PC-9 (cell line): ENCODE data around the gene OSBPL8. TPM values are rescaled to one million over a fixed set of nuclear protein-coding genes. Genes with fewer than 3 reads are reported as not detected.

Experiments used
- BruUV-seq: library from RNA; stranded (reverse); fragments of 400-500 nt; replicated peaks from 2 replicates; lab custom pipeline; 2021; lab: Mats Ljungman, UMichigan
- CTCF ChIA-PET: fragments of 300-600 bp; sonication (Branson Sonifier 250); formaldehyde crosslinking; loops from one replicate; lab custom pipeline; 2022; ENCODE audit warnings: antibody characterized with exemption; lab: Charles Lee
- POLR2A ChIA-PET: fragments of 300-600 bp; sonication (Branson Sonifier 250); formaldehyde crosslinking; loops from one replicate; lab custom pipeline; 2022; ENCODE audit warnings: antibody characterized with exemption; ENCODE audit not compliant: unreplicated experiment; lab: Charles Lee
- DNase-seq, 2 experiments: peaks; one replicate each; pipeline versions ENCODE4 v3.0.0 to v3.0.0-alpha.2; 2015 to 2022; ENCODE audit warnings: mixed read lengths in 1 of 2
- H2AFZ ChIP-seq: fragments of 200-600 bp; sonication (generic); 2 replicates; pipeline ENCODE4 v1.8.1; 2017; ENCODE audit warnings: antibody characterized with exemption
- H3F3A ChIP-seq: fragments of 200-600 bp; sonication (generic); 2 replicates; pipeline ENCODE4 v1.8.1; 2017; ENCODE audit warnings: antibody characterized with exemption, mild to moderate bottlenecking, low read depth; ENCODE audit not compliant: insufficient read depth
- H3K27ac ChIP-seq: fragments of 200-600 bp; sonication (generic); 2 replicates; pipeline ENCODE4 v1.6.1; 2016; ENCODE audit warnings: mixed run types
- H3K27me3 ChIP-seq: fragments of 200-600 bp; sonication (generic); 2 replicates; pipeline ENCODE4 v1.6.1; 2016; ENCODE audit warnings: low read depth, mixed run types; ENCODE audit not compliant: insufficient read depth
- H3K36me3 ChIP-seq: fragments of 200-600 bp; sonication (generic); 2 replicates; pipeline ENCODE4 v1.6.1; 2016; ENCODE audit warnings: low read depth, mixed run types
- H3K4me1 ChIP-seq: fragments of 200-600 bp; sonication (generic); replicated peaks from 2 replicates; pipeline ENCODE4 v1.6.1; 2016; ENCODE audit warnings: mixed run types; ENCODE audit not compliant: insufficient read depth
- H3K4me2 ChIP-seq: fragments of 200-600 bp; sonication (generic); 2 replicates; pipeline ENCODE4 v1.6.1; 2017; ENCODE audit warnings: mixed run types
- H3K4me3 ChIP-seq: fragments of 200-600 bp; sonication (generic); 2 replicates; pipeline ENCODE4 v1.6.1; 2016; ENCODE audit warnings: mixed run types
- H3K79me2 ChIP-seq: fragments of 200-600 bp; sonication (generic); 2 replicates; pipeline ENCODE4 v1.6.1; 2017; ENCODE audit warnings: low read depth, mixed run types
- H3K9me2 ChIP-seq: fragments of 200-600 bp; sonication (generic); 2 replicates; pipeline ENCODE4 v1.8.1; 2017; ENCODE audit warnings: mild to moderate bottlenecking; ENCODE audit not compliant: insufficient read depth
- H3K9me3 ChIP-seq: fragments of 200-600 bp; sonication (generic); 2 replicates; pipeline ENCODE4 v1.8.1; 2016; ENCODE audit warnings: low read depth; ENCODE audit not compliant: insufficient read depth
- H4K20me1 ChIP-seq: fragments of 200-600 bp; sonication (generic); 2 replicates; pipeline ENCODE4 v1.8.1; 2017; ENCODE audit not compliant: insufficient read depth
- EZH2 ChIP-seq: fragments of 200-600 bp; sonication (generic); IDR thresholded peaks from 2 replicates; pipeline ENCODE4 v1.8.0; 2017; ENCODE audit warnings: antibody characterized with exemption, low read depth
- intact Hi-C: fragments of 100-400 bp; cut with micrococcal nuclease; formaldehyde crosslinking; loops from one replicate; pipeline ENCODE4 v1.10.0; 2022; ENCODE audit not compliant: unreplicated experiment
- total RNA-seq: library from RNA; stranded (reverse); gene quantifications from 2 replicates; pipeline ENCODE4 v1.2.3, GENCODE V29; 2021
- TF ChIP-seq, protein P1 (sequence below): fragments of 200-600 bp; sonication (generic); conservative IDR thresholded peaks from 2 replicates; pipeline ENCODE4 v1.6.1; 2017; ENCODE audit warnings: mixed run types, antibody characterized with exemption, mild to moderate bottlenecking, moderate library complexity

The OSBPL8 gene
- total RNA-seq, 1 experiment from 2014 or later, result 53.2 TPM

- H3K9me2 ChIP-seq, result no peaks in the 10 kb centered on the region
- H3K9me3 ChIP-seq, result no peaks in the 10 kb centered on the region
- H3K36me3 ChIP-seq, result no peaks in the 10 kb centered on the region
- H3K27me3 ChIP-seq, result no peaks in the 10 kb centered on the region
- intact Hi-C loops, result no loop called here
- CTCF ChIA-PET, result interaction anchor here (0.6 kb wide), 1 partner anchor 350 kb away, joined by 3 read pairs; no protein-coding TSS in a partner anchor
- H3K79me2 ChIP-seq, result no peaks in the 10 kb centered on the region
- no peaks in the 10 kb centered on the region; the same call in 1 of the 2 replicates for H4K20me1 ChIP-seq
- no peaks in the 10 kb centered on the region for H3K4me1 ChIP-seq
- no peak overlapping the region for H3K4me2 ChIP-seq
- BruUV-seq, result no TSS peak
- TF ChIP-seq, protein P1, sequence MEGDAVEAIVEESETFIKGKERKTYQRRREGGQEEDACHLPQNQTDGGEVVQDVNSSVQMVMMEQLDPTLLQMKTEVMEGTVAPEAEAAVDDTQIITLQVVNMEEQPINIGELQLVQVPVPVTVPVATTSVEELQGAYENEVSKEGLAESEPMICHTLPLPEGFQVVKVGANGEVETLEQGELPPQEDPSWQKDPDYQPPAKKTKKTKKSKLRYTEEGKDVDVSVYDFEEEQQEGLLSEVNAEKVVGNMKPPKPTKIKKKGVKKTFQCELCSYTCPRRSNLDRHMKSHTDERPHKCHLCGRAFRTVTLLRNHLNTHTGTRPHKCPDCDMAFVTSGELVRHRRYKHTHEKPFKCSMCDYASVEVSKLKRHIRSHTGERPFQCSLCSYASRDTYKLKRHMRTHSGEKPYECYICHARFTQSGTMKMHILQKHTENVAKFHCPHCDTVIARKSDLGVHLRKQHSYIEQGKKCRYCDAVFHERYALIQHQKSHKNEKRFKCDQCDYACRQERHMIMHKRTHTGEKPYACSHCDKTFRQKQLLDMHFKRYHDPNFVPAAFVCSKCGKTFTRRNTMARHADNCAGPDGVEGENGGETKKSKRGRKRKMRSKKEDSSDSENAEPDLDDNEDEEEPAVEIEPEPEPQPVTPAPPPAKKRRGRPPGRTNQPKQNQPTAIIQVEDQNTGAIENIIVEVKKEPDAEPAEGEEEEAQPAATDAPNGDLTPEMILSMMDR, result no peak
- TF ChIP-seq EZH2, result no peak
- POLR2A ChIA-PET, result no interaction called here
- no peak overlapping the region for H2AFZ ChIP-seq
- H3K4me3 ChIP-seq, result no peak overlapping the region
- no peaks in the 10 kb centered on the region for H3F3A ChIP-seq
- no peak for DNase-seq
- no peak overlapping the region for H3K27ac ChIP-seq
Measured at GRCh38 chr12:76413121-76413520, 146.4 kb downstream of the OSBPL8 start.

DNA sequence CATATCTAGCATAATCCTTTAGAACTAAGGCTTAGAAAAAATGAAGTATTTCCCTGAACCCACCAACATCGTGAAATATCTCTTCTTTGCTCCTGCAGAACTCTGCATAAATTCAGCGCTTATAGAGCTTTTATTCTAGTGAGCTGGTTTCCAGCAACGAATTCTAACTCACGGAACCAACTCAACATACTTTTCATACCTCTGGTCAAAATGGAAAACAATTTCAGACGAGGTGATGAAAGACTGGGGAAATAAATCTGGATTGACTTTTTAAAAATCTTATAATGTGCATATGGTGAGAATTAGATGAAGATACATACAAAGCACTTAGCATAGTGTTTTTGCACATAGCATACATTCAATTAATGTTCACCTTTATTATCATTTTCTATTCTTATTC is 148.8 kb downstream of the OSBPL8 start:
- intact Hi-C loops, result no loop called here
- ChIA-PET POLR2A (no interaction called here), CTCF (no interaction called here)
- no peaks in the 10 kb centered on the region for H3K9me3 ChIP-seq
- H3K79me2 ChIP-seq, result no peaks in the 10 kb centered on the region
- no peaks in the 10 kb centered on the region for H3K36me3 ChIP-seq
- H3K4me2 ChIP-seq, result no peak overlapping the region
- no peaks in the 10 kb centered on the region for H3F3A ChIP-seq
- no peaks in the 10 kb centered on the region for H3K4me1 ChIP-seq
- no peak for DNase-seq
- BruUV-seq, result no TSS peak
- TF ChIP-seq, protein P1, result no peak
- TF ChIP-seq EZH2, result no peak
- H3K27me3 ChIP-seq, result no peaks in the 10 kb centered on the region
- H2AFZ ChIP-seq, result no peak overlapping the region
- no peak overlapping the region for H3K27ac ChIP-seq
- H3K4me3 ChIP-seq, result no peak overlapping the region
- no peaks in the 10 kb centered on the region; the same call in 1 of the 2 replicates for H4K20me1 ChIP-seq
- no peaks in the 10 kb centered on the region for H3K9me2 ChIP-seq

GRCh38 chr12:76410371-76410770 is 149.2 kb downstream of the OSBPL8 start:
- Histone ChIP-seq H3K4me1 (no peaks in the 10 kb centered on the region), H3K27me3 (no peaks in the 10 kb centered on the region), H3K4me2 (no peak overlapping the region), H3K27ac (no peak overlapping the region), H3K79me2 (no peaks in the 10 kb centered on the region), H3K9me2 (no peaks in the 10 kb centered on the region), H4K20me1 (no peaks in the 10 kb centered on the region; the same call in 1 of the 2 replicates), H3F3A (no peaks in the 10 kb centered on the region), H2AFZ (no peak overlapping the region), H3K4me3 (no peak overlapping the region), H3K9me3 (no peaks in the 10 kb centered on the region), H3K36me3 (no peaks in the 10 kb centered on the region)
- TF ChIP-seq, protein P1, result no peak
- TF ChIP-seq EZH2, result no peak
- ChIA-PET CTCF (no interaction called here), POLR2A (interaction anchor here (0.6 kb wide), 1 partner anchor 227 kb away, joined by 3 read pairs; no protein-coding TSS in a partner anchor)
- BruUV-seq, result no TSS peak
- no peak for DNase-seq
- intact Hi-C loops, result no loop called here
